ACC112 (cell line): ENCODE measurements around the gene MAP3K5.
A peak's percentile ranks its signal among the peaks of the same experiment; 100 is the strongest.

Source experiments
- H2AFZ ChIP-seq: fragments of 200-600 bp; sonication (generic); one replicate; pipeline ENCODE4 v1.6.0; 2017; ENCODE audit warnings: antibody characterized with exemption, low read length; ENCODE audit not compliant: unreplicated experiment
- H3K27ac ChIP-seq: fragments of 200-600 bp; sonication (generic); 2 replicates; pipeline ENCODE4 v1.5.1; 2014; ENCODE audit warnings: low read depth, mild to moderate bottlenecking, antibody characterized with exemption, low read length, moderate library complexity
- H3K27me3 ChIP-seq: fragments of 200-600 bp; sonication (generic); 2 replicates; pipeline ENCODE4 v1.6.1; 2014; ENCODE audit warnings: mild to moderate bottlenecking, antibody characterized with exemption, low read length, moderate library complexity, mixed read lengths; ENCODE audit not compliant: insufficient read depth
- H3K36me3 ChIP-seq: fragments of 200-600 bp; sonication (generic); 2 replicates; pipeline ENCODE4 v1.6.1; 2016; ENCODE audit warnings: mild to moderate bottlenecking, antibody characterized with exemption, low read length, moderate library complexity, mixed read lengths; ENCODE audit not compliant: insufficient read depth
- H3K4me1 ChIP-seq: fragments of 200-600 bp; sonication (generic); one replicate; pipeline ENCODE4 v1.6.1; 2016; ENCODE audit warnings: low read length, mixed read lengths; ENCODE audit not compliant: insufficient read depth, unreplicated experiment, control insufficient read depth
- H3K4me3 ChIP-seq: fragments of 200-600 bp; sonication (generic); 2 replicates; pipeline ENCODE4 v1.5.1; 2014; ENCODE audit warnings: mild to moderate bottlenecking, low read depth, low read length
- H3K79me2 ChIP-seq: fragments of 200-600 bp; sonication (generic); one replicate; pipeline ENCODE4 v1.6.0; 2016; ENCODE audit warnings: low read length; ENCODE audit not compliant: control insufficient read depth, unreplicated experiment, insufficient read depth

Gene MAP3K5

GRCh38 chr6:136782021-136782770 lies 10.1 kb downstream of the MAP3K5 start:
- Histone ChIP-seq H3K27ac (peak overlapping the region; percentile 71), H3K79me2 (peaks cover 50% of the 10 kb centered on the region), H2AFZ (peak overlapping the region; percentile 52), H3K36me3 (no peaks in the 10 kb centered on the region), H3K4me1 (peaks cover 32% of the 10 kb centered on the region), H3K4me3 (no peak overlapping the region), H3K27me3 (no peaks in the 10 kb centered on the region)

DNA sequence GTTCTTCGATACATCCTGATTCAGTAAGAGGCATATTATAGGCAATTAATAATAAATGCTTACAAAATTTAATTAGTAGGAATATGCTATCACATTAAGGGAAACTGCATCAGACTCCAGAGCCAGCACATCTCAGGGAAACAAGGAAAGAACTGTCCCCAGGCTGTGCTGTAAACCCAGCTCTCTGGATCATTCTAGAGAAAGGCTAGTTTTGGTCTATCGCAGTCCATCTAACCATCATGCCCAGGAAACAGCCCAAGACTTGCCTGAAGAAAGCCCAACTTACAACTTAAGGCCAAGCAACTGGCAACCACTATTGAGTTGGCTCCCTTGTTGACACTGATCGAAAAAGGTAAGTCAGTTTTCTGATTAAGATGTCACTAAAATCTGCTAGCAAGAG lies 11.3 kb downstream of the MAP3K5 start:
- Histone ChIP-seq H3K27ac (no peak overlapping the region), H3K27me3 (no peaks in the 10 kb centered on the region), H3K4me3 (no peak overlapping the region), H3K4me1 (peaks cover 27% of the 10 kb centered on the region), H3K36me3 (no peaks in the 10 kb centered on the region), H2AFZ (no peak overlapping the region), H3K79me2 (peaks cover 46% of the 10 kb centered on the region)

- Histone ChIP-seq H3K4me1 (peaks cover 31% of the 10 kb centered on the region), H3K27me3 (no peaks in the 10 kb centered on the region), H3K4me3 (no peak overlapping the region), H3K27ac (no peak overlapping the region), H3K79me2 (peaks cover 34% of the 10 kb centered on the region), H3K36me3 (no peaks in the 10 kb centered on the region), H2AFZ (no peak overlapping the region)
These were observed 12.6 kb downstream of the MAP3K5 start for GRCh38 chr6:136779682-136780081.

GRCh38 chr6:136777651-136778050 lies 14.6 kb downstream of the MAP3K5 start:
- Histone ChIP-seq H3K27ac (no peak overlapping the region), H3K4me1 (peaks cover 31% of the 10 kb centered on the region), H3K79me2 (peaks cover 39% of the 10 kb centered on the region), H3K36me3 (no peaks in the 10 kb centered on the region), H2AFZ (no peak overlapping the region), H3K4me3 (no peak overlapping the region), H3K27me3 (no peaks in the 10 kb centered on the region)

GRCh38 chr6:136775548-136775947 lies 16.7 kb downstream of the MAP3K5 start:
- Histone ChIP-seq H3K4me3 (no peak overlapping the region), H2AFZ (no peak overlapping the region), H3K36me3 (no peaks in the 10 kb centered on the region), H3K27ac (peak overlapping the region; percentile 82; the same call in 1 of the 2 replicates), H3K27me3 (no peaks in the 10 kb centered on the region), H3K4me1 (peaks cover 21% of the 10 kb centered on the region), H3K79me2 (peaks cover 32% of the 10 kb centered on the region)

- Histone ChIP-seq H3K27me3 (no peaks in the 10 kb centered on the region), H3K4me3 (no peak overlapping the region), H3K4me1 (peaks cover 21% of the 10 kb centered on the region), H2AFZ (no peak overlapping the region), H3K36me3 (no peaks in the 10 kb centered on the region), H3K27ac (peak overlapping the region; percentile 82), H3K79me2 (peaks cover 32% of the 10 kb centered on the region)
These were observed 17.2 kb downstream of the MAP3K5 start for GRCh38 chr6:136775081-136775480.

DNA sequence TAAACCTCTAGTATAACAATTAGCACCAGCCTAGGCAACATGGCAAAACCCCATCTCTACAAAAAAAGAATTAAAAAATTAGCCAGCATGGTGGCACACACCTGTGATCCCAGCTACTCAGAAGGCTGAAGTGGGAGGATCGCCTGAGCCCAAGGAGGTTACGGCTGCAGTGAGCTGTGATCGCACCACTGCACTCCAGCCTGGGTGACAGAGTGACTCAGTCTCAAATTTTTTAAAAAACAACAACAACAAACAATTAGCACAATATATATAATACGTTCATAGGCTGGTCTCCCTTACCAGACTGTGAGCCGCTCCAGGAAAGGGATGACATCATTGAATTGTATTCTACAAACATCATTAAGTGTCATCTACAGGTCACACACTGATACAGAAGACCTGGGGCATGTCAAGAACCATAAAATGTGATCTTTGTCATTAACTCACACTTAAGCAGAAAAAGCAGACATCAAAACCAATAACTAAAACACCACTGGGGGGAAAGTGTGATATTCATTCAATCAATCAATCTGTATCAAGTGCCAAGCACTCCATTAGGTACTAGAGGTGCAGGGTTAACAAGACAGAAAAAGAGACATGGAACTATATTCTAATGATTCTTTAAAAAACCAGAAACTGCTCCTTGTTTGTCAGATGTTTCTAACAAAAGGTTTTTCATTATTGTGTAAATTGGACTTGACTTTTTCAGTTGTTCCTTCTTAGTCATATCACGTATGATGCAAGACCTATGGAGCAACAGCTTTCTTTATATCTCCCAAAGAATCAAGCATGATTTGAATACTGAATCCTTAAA lies 17.8 kb downstream of the MAP3K5 start:
- H3K4me1 ChIP-seq = peaks cover 21% of the 10 kb centered on the region
- 0 out of 2 replicates have a peak overlapping the region, but pooled peaks have one; percentile 31 for H3K4me3 ChIP-seq

DNA sequence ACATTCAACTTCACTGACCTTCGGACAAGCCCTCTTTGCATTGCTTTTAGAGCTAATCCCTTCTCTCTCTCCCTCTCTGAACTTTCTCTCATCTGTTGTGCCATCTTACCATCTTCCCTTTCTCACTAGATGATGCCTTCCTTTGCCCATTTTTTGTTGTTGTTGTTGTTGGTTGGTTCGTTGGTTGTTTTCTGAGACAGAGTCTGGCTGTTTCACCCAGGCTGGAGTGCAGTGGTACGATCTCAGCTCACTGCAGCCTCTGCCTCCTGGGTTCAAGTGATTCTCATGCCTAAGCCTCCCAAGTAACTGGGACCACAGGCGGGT lies 18.8 kb downstream of the MAP3K5 start:
- Histone ChIP-seq H3K4me1 (peaks cover 21% of the 10 kb centered on the region), H3K36me3 (no peaks in the 10 kb centered on the region), H3K4me3 (no peak overlapping the region), H3K27ac (no peak overlapping the region), H3K27me3 (no peaks in the 10 kb centered on the region), H2AFZ (no peak overlapping the region), H3K79me2 (peaks cover 28% of the 10 kb centered on the region)

More for the DNA sequence above, 17.8 kb downstream of the MAP3K5 start:
- Histone ChIP-seq H3K27me3 (no peaks in the 10 kb centered on the region), H3K36me3 (no peaks in the 10 kb centered on the region), H2AFZ (no peak overlapping the region), H3K79me2 (peaks cover 28% of the 10 kb centered on the region), H3K27ac (peak overlapping the region; percentile 82)

- no peak overlapping the region for H3K27ac ChIP-seq
- no peaks in the 10 kb centered on the region for H3K27me3 ChIP-seq
- peaks cover 28% of the 10 kb centered on the region for H3K79me2 ChIP-seq
- no peak overlapping the region for H2AFZ ChIP-seq
- H3K4me1 ChIP-seq = peaks cover 23% of the 10 kb centered on the region
- H3K4me3 ChIP-seq = no peak overlapping the region
- H3K36me3 ChIP-seq = no peaks in the 10 kb centered on the region
These were observed 19.4 kb downstream of the MAP3K5 start for GRCh38 chr6:136772685-136773472.

- Histone ChIP-seq H3K4me1 (peaks cover 31% of the 10 kb centered on the region), H3K36me3 (no peaks in the 10 kb centered on the region), H3K27ac (no peak overlapping the region), H3K4me3 (no peak overlapping the region), H2AFZ (no peak overlapping the region), H3K79me2 (peaks cover 24% of the 10 kb centered on the region), H3K27me3 (no peaks in the 10 kb centered on the region)
These were observed 21.0 kb downstream of the MAP3K5 start for GRCh38 chr6:136771306-136771705.
